ENCODE data around the gene PSMG1. TPM values are rescaled to one million over a fixed set of nuclear protein-coding genes. Genes with fewer than 3 reads are reported as not detected.
"Not testable (repeated sequence)": the region's sequence is repeated elsewhere in the genome, so short reads cannot be mapped to it uniquely, and the experiment has no call there.

Gene PSMG1
- 36.5 TPM for polyA plus RNA-seq (ENCODE audit: insufficient read length)

GRCh38 chr21:39183272-39184049, at the start of gene PSMG1:
Gene PSMG1 (minus strand): TSS chr21:39183451. CDS start chr21:39183385, 66 bp downstream.
- peak; percentile 96 for DNase-seq

- DNase-seq: no peak
Observed at GRCh38 chr21:39232861-39233291, 49.6 kb upstream of the PSMG1 start.

GRCh38 chr21:39224930-39225329, 41.7 kb upstream of the PSMG1 start:
- DNase-seq: no peak

- DNase-seq: no peak
Observed at GRCh38 chr21:39221997-39222486, 38.8 kb upstream of the PSMG1 start.

GRCh38 chr21:39221282-39221996, 38.2 kb upstream of the PSMG1 start:
- no peak for DNase-seq

GRCh38 chr21:39220875-39221274, 37.6 kb upstream of the PSMG1 start:
- DNase-seq: not testable (repeated sequence)

GRCh38 chr21:39220150-39220549, 36.9 kb upstream of the PSMG1 start:
- DNase-seq: no peak

GRCh38 chr21:39218082-39218409, 34.8 kb upstream of the PSMG1 start:
- no peak for DNase-seq

- no peak for DNase-seq
Observed at GRCh38 chr21:39217356-39218081, 34.3 kb upstream of the PSMG1 start.

- DNase-seq: no peak
Observed at GRCh38 chr21:39216290-39216689, 33.0 kb upstream of the PSMG1 start.

GRCh38 chr21:39215078-39215477, 31.8 kb upstream of the PSMG1 start:
- DNase-seq: no peak

GRCh38 chr21:39209334-39209688, 26.1 kb upstream of the PSMG1 start:
- no peak for DNase-seq

GRCh38 chr21:39208624-39209333, 25.5 kb upstream of the PSMG1 start:
- no peak for DNase-seq

- DNase-seq: no peak
Observed at GRCh38 chr21:39204134-39204533, 20.9 kb upstream of the PSMG1 start.

- no peak for DNase-seq
Observed at GRCh38 chr21:39198800-39199199, 15.5 kb upstream of the PSMG1 start.

GRCh38 chr21:39197448-39198233, 14.4 kb upstream of the PSMG1 start:
- DNase-seq: no peak

GRCh38 chr21:39196838-39197237, 13.6 kb upstream of the PSMG1 start:
- no peak for DNase-seq

- no peak for DNase-seq
Observed at GRCh38 chr21:39196310-39196709, 13.1 kb upstream of the PSMG1 start.

- no peak for DNase-seq
Observed at GRCh38 chr21:39193380-39193779, 10.1 kb upstream of the PSMG1 start.

- no peak for DNase-seq
Observed at GRCh38 chr21:39189857-39190604, 6.8 kb upstream of the PSMG1 start.

GRCh38 chr21:39188521-39189139, 5.4 kb upstream of the PSMG1 start:
- DNase-seq: no peak

All from hindlimb muscle (tissue), 1 donor.